HEK293 (cell line): ENCODE data around the gene MCAT.

Source experiments
- GLI2 ChIP-seq: fragments of 450-650 bp; formaldehyde crosslinking; IDR thresholded peaks from 2 replicates; pipeline ENCODE4; 2017; ENCODE audit warnings: missing biosample characterization, missing genetic modification characterization, low read depth, borderline replicate concordance
- GLIS2 ChIP-seq: fragments of 450-650 bp; formaldehyde crosslinking; IDR thresholded peaks from 2 replicates; pipeline ENCODE4 v1.5.1; 2016; ENCODE audit warnings: missing biosample characterization, missing genetic modification characterization
- HIC1 ChIP-seq: fragments of 450-650 bp; formaldehyde crosslinking; IDR thresholded peaks from 2 replicates; pipeline ENCODE4 v1.5.1; 2016; ENCODE audit warnings: missing biosample characterization, missing genetic modification characterization
- KLF10 ChIP-seq: fragments of 450-650 bp; IDR thresholded peaks from 2 replicates; pipeline ENCODE4 v1.5.1; 2018; ENCODE audit warnings: missing biosample characterization, mild to moderate bottlenecking, missing genetic modification characterization
- SP2 ChIP-seq: fragments of 450-650 bp; formaldehyde crosslinking; IDR thresholded peaks from 2 replicates; pipeline ENCODE4 v1.5.1; 2016; ENCODE audit warnings: missing biosample characterization, missing genetic modification characterization
- TCF7L2 ChIP-seq: IDR thresholded peaks from 2 replicates; pipeline ENCODE4 v1.6.1; 2011; ENCODE audit warnings: low read depth, mild to moderate bottlenecking, inconsistent platforms, low read length, moderate library complexity, borderline replicate concordance
- TRIM28 ChIP-seq: IDR thresholded peaks from 2 replicates; pipeline ENCODE4 v1.6.1; 2011; ENCODE audit warnings: low read length, control low read depth, borderline replicate concordance
- ZBTB10 ChIP-seq: fragments of 450-650 bp; formaldehyde crosslinking; IDR thresholded peaks from 2 replicates; pipeline ENCODE4 v1.5.1; 2016; ENCODE audit warnings: missing biosample characterization, missing genetic modification characterization
- ZBTB21 ChIP-seq: fragments of 450-650 bp; formaldehyde crosslinking; IDR thresholded peaks from 2 replicates; pipeline ENCODE4 v1.5.1; 2017; ENCODE audit warnings: missing biosample characterization, missing genetic modification characterization
- ZBTB49 ChIP-seq: fragments of 450-650 bp; formaldehyde crosslinking; IDR thresholded peaks from 2 replicates; pipeline ENCODE4 v1.5.1; 2016; ENCODE audit warnings: missing biosample characterization, missing genetic modification characterization, low read depth
- ZBTB6 ChIP-seq: fragments of 450-650 bp; formaldehyde crosslinking; IDR thresholded peaks from 2 replicates; pipeline ENCODE4 v1.5.1; 2017; ENCODE audit warnings: missing biosample characterization, missing genetic modification characterization
- ZFHX2 ChIP-seq: fragments of 450-650 bp; formaldehyde crosslinking; conservative IDR thresholded peaks from 2 replicates; pipeline ENCODE4 v1.5.1; 2016; ENCODE audit warnings: missing biosample characterization, missing genetic modification characterization
- ZFP37 ChIP-seq: fragments of 450-650 bp; formaldehyde crosslinking; IDR thresholded peaks from 2 replicates; pipeline ENCODE4 v1.5.1; 2016; ENCODE audit warnings: missing biosample characterization, missing genetic modification characterization
- ZIC2 ChIP-seq: fragments of 450-650 bp; formaldehyde crosslinking; IDR thresholded peaks from 2 replicates; pipeline ENCODE4 v1.5.1; 2016; ENCODE audit warnings: missing biosample characterization, missing genetic modification characterization
- ZNF16 ChIP-seq: fragments of 450-650 bp; formaldehyde crosslinking; IDR thresholded peaks from 2 replicates; pipeline ENCODE4 v1.5.1; 2016; ENCODE audit warnings: low read depth, missing biosample characterization, missing genetic modification characterization
- ZNF174 ChIP-seq: fragments of 450-650 bp; formaldehyde crosslinking; IDR thresholded peaks from 2 replicates; pipeline ENCODE4 v1.5.0; 2017; ENCODE audit warnings: missing biosample characterization, mild to moderate bottlenecking, missing genetic modification characterization
- ZNF175 ChIP-seq: fragments of 450-650 bp; formaldehyde crosslinking; IDR thresholded peaks from 2 replicates; pipeline ENCODE4 v1.5.1; 2016; ENCODE audit warnings: missing biosample characterization, missing genetic modification characterization
- ZNF26 ChIP-seq: fragments of 450-650 bp; formaldehyde crosslinking; IDR thresholded peaks from 2 replicates; pipeline ENCODE4 v1.5.1; 2016; ENCODE audit warnings: missing biosample characterization, missing genetic modification characterization
- ZNF449 ChIP-seq: fragments of 450-650 bp; formaldehyde crosslinking; IDR thresholded peaks from 2 replicates; pipeline ENCODE4 v1.5.1; 2017; ENCODE audit warnings: missing biosample characterization, mild to moderate bottlenecking, missing genetic modification characterization, moderate library complexity
- ZNF560 ChIP-seq: fragments of 450-650 bp; formaldehyde crosslinking; IDR thresholded peaks from 2 replicates; pipeline ENCODE4 v1.5.1; 2017; ENCODE audit warnings: missing biosample characterization, missing genetic modification characterization, borderline replicate concordance
- ZNF580 ChIP-seq: fragments of 450-650 bp; formaldehyde crosslinking; IDR thresholded peaks from 2 replicates; pipeline ENCODE4 v1.5.1; 2016; ENCODE audit warnings: missing biosample characterization, missing genetic modification characterization
- ZNF621 ChIP-seq: fragments of 450-650 bp; formaldehyde crosslinking; IDR thresholded peaks from 2 replicates; pipeline ENCODE4 v1.5.1; 2017; ENCODE audit warnings: missing biosample characterization, missing genetic modification characterization
- ZNF670 ChIP-seq: fragments of 450-650 bp; formaldehyde crosslinking; IDR thresholded peaks from 2 replicates; pipeline ENCODE4 v1.5.1; 2016; ENCODE audit warnings: missing biosample characterization, missing genetic modification characterization, low read depth
- ZNF677 ChIP-seq: fragments of 450-650 bp; IDR thresholded peaks from 2 replicates; pipeline ENCODE4 v1.5.0; 2018; ENCODE audit warnings: missing biosample characterization, mild to moderate bottlenecking, missing genetic modification characterization, moderate library complexity
- ZNF692 ChIP-seq: fragments of 450-650 bp; formaldehyde crosslinking; IDR thresholded peaks from 2 replicates; pipeline ENCODE4 v1.5.1; 2016; ENCODE audit warnings: missing biosample characterization, missing genetic modification characterization

The MCAT gene

GRCh38 chr22:43110927-43111623, 32.1 kb downstream of the MCAT start (continued):
- TF ChIP-seq HIC1 (peak; percentile 36; the same call in 1 of the 2 replicates), ZNF560 (no peak), ZFHX2 (peak; percentile 55), ZNF580 (0 out of 2 replicates have a peak, but pooled peaks have one; percentile 23), ZNF677 (tag by site-specific recombination) (no peak), ZNF692 (tag by site-specific recombination) (no peak), GLI2 (tag by site-specific recombination) (no peak), ZNF175 (no peak), ZIC2 (tag by site-specific recombination) (no peak), ZNF26 (tag by site-specific recombination) (no peak), ZNF670 (tag by site-specific recombination) (no peak), ZFP37 (tag by site-specific recombination) (no peak), KLF10 (tag by site-specific recombination) (peak; percentile 4; the same call in 1 of the 2 replicates), ZBTB10 (peak; percentile 33; the same call in 1 of the 2 replicates), GLIS2 (tag by site-specific recombination) (peak; percentile 63), ZNF449 (no peak), SP2 (tag by site-specific recombination) (no peak), TCF7L2 (no peak), ZNF174 (tag by site-specific recombination) (no peak), ZNF16 (tag by site-specific recombination) (no peak), TRIM28 (no peak), ZNF621 (tag by site-specific recombination) (no peak), ZBTB49 (tag by site-specific recombination) (no peak), ZBTB21 (tag by site-specific recombination) (no peak), ZBTB6 (tag by site-specific recombination) (no peak)
